HCT116 (cell line): ENCODE results near the gene STXBP3.

Experiments
- ATF3 ChIP-seq: IDR thresholded peaks from 2 replicates; pipeline ENCODE4 v1.6.1; 2012
- CEBPB ChIP-seq: IDR thresholded peaks from 2 replicates; pipeline ENCODE4 v1.6.1; 2012; ENCODE audit warnings: low read depth
- CTCF ChIP-seq, 3 experiments: fragments of 200-600 bp in 1 of 3; sonication (generic) in 1 of 3; IDR thresholded peaks in 2 of 3; conservative IDR thresholded peaks in 1 of 3; 2 replicates each; pipeline ENCODE4 v1.5.1; 2012 to 2017; ENCODE audit warnings: low read depth in 2 of 3, low read length in 2 of 3, antibody characterized with exemption in 1 of 3, borderline replicate concordance in 1 of 3, control low read depth in 1 of 3, mild to moderate bottlenecking in 1 of 3, mixed read lengths in 1 of 3, mixed run types in 1 of 3, moderate library complexity in 1 of 3; ENCODE audit not compliant: insufficient read depth in 1 of 3
- EZH2 ChIP-seq: fragments of 200-600 bp; sonication (generic); IDR thresholded peaks from 2 replicates; pipeline ENCODE4 v1.6.1; 2017; ENCODE audit warnings: antibody characterized with exemption, mixed run types
- EZH2phosphoT487 ChIP-seq: fragments of 200-600 bp; IDR thresholded peaks from 2 replicates; pipeline ENCODE4 v1.6.1; 2018; ENCODE audit warnings: antibody characterized with exemption, borderline replicate concordance
- FOSL1 ChIP-seq: IDR thresholded peaks from 2 replicates; pipeline ENCODE4 v1.6.1; 2012; ENCODE audit warnings: low read depth
- MAX ChIP-seq: IDR thresholded peaks from 2 replicates; pipeline ENCODE4 v1.6.1; 2012
- POLR2A ChIP-seq: IDR thresholded peaks from 2 replicates; pipeline ENCODE4 v1.7.0; 2011; ENCODE audit warnings: borderline replicate concordance; ENCODE audit not compliant: insufficient read depth, insufficient read length; ENCODE audit errors: extremely low read depth
- POLR2AphosphoS5 ChIP-seq: IDR thresholded peaks from 2 replicates; pipeline ENCODE4 v1.6.1; 2011; ENCODE audit warnings: mild to moderate bottlenecking, low read depth, low read length, moderate library complexity
- RAD21 ChIP-seq: IDR thresholded peaks from 2 replicates; pipeline ENCODE4 v1.6.1; 2012; ENCODE audit warnings: low read depth, mild to moderate bottlenecking
- SIN3A ChIP-seq: IDR thresholded peaks from 2 replicates; pipeline ENCODE4 v1.6.1; 2012; ENCODE audit warnings: low read depth
- SRF ChIP-seq: IDR thresholded peaks from 2 replicates; pipeline ENCODE4 v1.6.1; 2012; ENCODE audit warnings: low read depth
- YY1 ChIP-seq: IDR thresholded peaks from 2 replicates; pipeline ENCODE4 v1.6.1; 2011; ENCODE audit warnings: low read length, low read depth, moderate library complexity, mild to moderate bottlenecking; ENCODE audit not compliant: insufficient replicate concordance; ENCODE audit errors: extremely low read depth
- TF ChIP-seq, protein P1 (sequence below): IDR thresholded peaks from 2 replicates; pipeline ENCODE4 v1.6.1; 2012; ENCODE audit warnings: low read depth

GRCh38 chr1:108817016-108817415, 70.5 kb downstream of the STXBP3 start:
- TF ChIP-seq MAX (no peak), CTCF (IDR thresholded peaks at IDR 0.05 in 2 of 3, conservative IDR thresholded peaks at IDR 0.05 in 1 of 3; ENCODE audit: borderline replicate concordance in 1 of 3, insufficient read depth in 1 of 3, low read depth in 2 of 3, low read length in 2 of 3) (no peak), POLR2A (no peak), CEBPB (no peak), YY1 (no peak), SIN3A (no peak), ATF3 (no peak), EZH2phosphoT487 (no peak), SRF (no peak), POLR2AphosphoS5 (no peak), EZH2 (no peak), FOSL1 (no peak), RAD21 (no peak)
- TF ChIP-seq, protein P1, sequence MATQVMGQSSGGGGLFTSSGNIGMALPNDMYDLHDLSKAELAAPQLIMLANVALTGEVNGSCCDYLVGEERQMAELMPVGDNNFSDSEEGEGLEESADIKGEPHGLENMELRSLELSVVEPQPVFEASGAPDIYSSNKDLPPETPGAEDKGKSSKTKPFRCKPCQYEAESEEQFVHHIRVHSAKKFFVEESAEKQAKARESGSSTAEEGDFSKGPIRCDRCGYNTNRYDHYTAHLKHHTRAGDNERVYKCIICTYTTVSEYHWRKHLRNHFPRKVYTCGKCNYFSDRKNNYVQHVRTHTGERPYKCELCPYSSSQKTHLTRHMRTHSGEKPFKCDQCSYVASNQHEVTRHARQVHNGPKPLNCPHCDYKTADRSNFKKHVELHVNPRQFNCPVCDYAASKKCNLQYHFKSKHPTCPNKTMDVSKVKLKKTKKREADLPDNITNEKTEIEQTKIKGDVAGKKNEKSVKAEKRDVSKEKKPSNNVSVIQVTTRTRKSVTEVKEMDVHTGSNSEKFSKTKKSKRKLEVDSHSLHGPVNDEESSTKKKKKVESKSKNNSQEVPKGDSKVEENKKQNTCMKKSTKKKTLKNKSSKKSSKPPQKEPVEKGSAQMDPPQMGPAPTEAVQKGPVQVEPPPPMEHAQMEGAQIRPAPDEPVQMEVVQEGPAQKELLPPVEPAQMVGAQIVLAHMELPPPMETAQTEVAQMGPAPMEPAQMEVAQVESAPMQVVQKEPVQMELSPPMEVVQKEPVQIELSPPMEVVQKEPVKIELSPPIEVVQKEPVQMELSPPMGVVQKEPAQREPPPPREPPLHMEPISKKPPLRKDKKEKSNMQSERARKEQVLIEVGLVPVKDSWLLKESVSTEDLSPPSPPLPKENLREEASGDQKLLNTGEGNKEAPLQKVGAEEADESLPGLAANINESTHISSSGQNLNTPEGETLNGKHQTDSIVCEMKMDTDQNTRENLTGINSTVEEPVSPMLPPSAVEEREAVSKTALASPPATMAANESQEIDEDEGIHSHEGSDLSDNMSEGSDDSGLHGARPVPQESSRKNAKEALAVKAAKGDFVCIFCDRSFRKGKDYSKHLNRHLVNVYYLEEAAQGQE, result no peak
